HepG2 (cell line): Measurements from ENCODE around the gene ZNF584. TPM values are rescaled to one million over a fixed set of nuclear protein-coding genes. Genes with fewer than 3 reads are reported as not detected.

Source experiments
- AHR ChIP-seq: IDR thresholded peaks from 2 replicates; pipeline ENCODE4 v1.6.1; 2018; ENCODE audit warnings: missing genetic modification reagents, missing compliant biosample characterization
- EP300 ChIP-seq, 3 experiments: sonication (generic) in 1 of 3; formaldehyde crosslinking in 1 of 3; IDR thresholded peaks; 2 replicates each; pipeline versions ENCODE4 v1.5.1 to v1.6.1; 2011 to 2020; ENCODE audit warnings: low read depth in 2 of 3, low read length in 2 of 3, borderline replicate concordance in 1 of 3, improper control_type of control experiment in 1 of 3, mild to moderate bottlenecking in 1 of 3, missing genetic modification reagents in 1 of 3, moderate library complexity in 1 of 3
- HNRNPL ChIP-seq: fragments of 200-400 bp; formaldehyde crosslinking; IDR thresholded peaks from 2 replicates; pipeline ENCODE4 v1.6.1; 2017; ENCODE audit warnings: mild to moderate bottlenecking, low read depth, low read length
- JUNB ChIP-seq: sonication (generic); formaldehyde crosslinking; IDR thresholded peaks from 2 replicates; pipeline ENCODE4 v1.8.0; 2022; ENCODE audit warnings: missing genetic modification reagents, mild to moderate bottlenecking, borderline replicate concordance
- MTA1 ChIP-seq: sonication (generic); formaldehyde crosslinking; IDR thresholded peaks from 2 replicates; pipeline ENCODE4 v1.4.0; 2020; ENCODE audit warnings: missing genetic modification reagents, mild to moderate bottlenecking, borderline replicate concordance
- NONO ChIP-seq, 2 experiments: fragments of 450-650 bp in 1 of 2; sonication (generic) in 1 of 2; formaldehyde crosslinking in 1 of 2; IDR thresholded peaks in 1 of 2; conservative IDR thresholded peaks in 1 of 2; 2 replicates each; pipeline versions ENCODE4 v1.6.1 to v1.8.0; 2017 to 2022; ENCODE audit warnings: mild to moderate bottlenecking in 1 of 2, missing genetic modification reagents in 1 of 2, moderate library complexity in 1 of 2
- SETDB1 ChIP-seq: sonication (generic); formaldehyde crosslinking; IDR thresholded peaks from 2 replicates; pipeline ENCODE4 v1.5.1; 2020; ENCODE audit warnings: missing genetic modification reagents, mild to moderate bottlenecking, borderline replicate concordance
- TSC22D2 ChIP-seq: sonication (generic); formaldehyde crosslinking; IDR thresholded peaks from 2 replicates; pipeline ENCODE4 v1.5.1; 2020; ENCODE audit warnings: missing genetic modification reagents, mild to moderate bottlenecking, borderline replicate concordance
- ZNF225 ChIP-seq: sonication (generic); formaldehyde crosslinking; IDR thresholded peaks from 2 replicates; pipeline ENCODE4 v1.4.0; 2020; ENCODE audit warnings: mild to moderate bottlenecking, missing genetic modification reagents
- ZNF260 ChIP-seq: sonication (generic); formaldehyde crosslinking; IDR thresholded peaks from 2 replicates; pipeline ENCODE4 v1.4.0; 2020; ENCODE audit warnings: missing genetic modification reagents, low read depth, mild to moderate bottlenecking, borderline replicate concordance
- ZNF337 ChIP-seq: sonication (generic); formaldehyde crosslinking; IDR thresholded peaks from 2 replicates; pipeline ENCODE4 v1.5.1; 2020; ENCODE audit warnings: missing genetic modification reagents, low read depth, mild to moderate bottlenecking, borderline replicate concordance
- ZNF552 ChIP-seq: sonication (generic); formaldehyde crosslinking; IDR thresholded peaks from 2 replicates; pipeline ENCODE4 v1.9.0; 2022; ENCODE audit warnings: missing genetic modification reagents, mild to moderate bottlenecking, borderline replicate concordance
- ZSCAN22 ChIP-seq: sonication (generic); formaldehyde crosslinking; IDR thresholded peaks from 2 replicates; pipeline ENCODE4 v1.4.0; 2020; ENCODE audit warnings: mild to moderate bottlenecking, missing genetic modification reagents
- polyA plus RNA-seq, 8 experiments: library from polyadenylated mRNA; depleted of rRNA in 3 of 8; stranded (reverse) in 7 of 8; unstranded in 1 of 8; fragments of >200 nt; fragmentation: Illumina TruSeq in 4 of 8; extraction: Trizol in 4 of 8; gene quantifications; 2 replicates each; pipeline versions ENCODE4 v1.2.1 to v1.2.3, GENCODE V29; 2011 to 2016; ENCODE audit warnings: low read depth in 4 of 8, missing spikeins in 1 of 8, mixed read lengths in 1 of 8; ENCODE audit not compliant: insufficient read depth in 1 of 8
- total RNA-seq, 5 experiments: library from RNA; depleted of rRNA; stranded (reverse); fragments of >200 nt; fragmentation: Illumina TruSeq; extraction: Trizol; gene quantifications; 2 replicates each; pipeline ENCODE4 v1.2.3, GENCODE V29; 2016; ENCODE audit warnings: low read depth in 1 of 5
- TF ChIP-seq, protein P1 (sequence below): sonication (generic); formaldehyde crosslinking; IDR thresholded peaks from 2 replicates; pipeline ENCODE4 v1.5.0; 2020; ENCODE audit warnings: mild to moderate bottlenecking, missing genetic modification reagents
- TF ChIP-seq, protein P2 (sequence below): IDR thresholded peaks from 2 replicates; pipeline ENCODE4 v1.6.1; 2016; ENCODE audit warnings: mild to moderate bottlenecking, missing biosample characterization, missing genetic modification reagents
- TF ChIP-seq, protein P3 (sequence below): sonication (generic); formaldehyde crosslinking; conservative IDR thresholded peaks from 2 replicates; pipeline ENCODE4 v1.8.0; 2022; ENCODE audit warnings: mild to moderate bottlenecking, moderate library complexity, missing genetic modification reagents
- TF ChIP-seq, protein P4 (sequence below): sonication (generic); formaldehyde crosslinking; IDR thresholded peaks from 2 replicates; pipeline ENCODE4 v1.4.0; 2020; ENCODE audit warnings: mild to moderate bottlenecking, missing genetic modification reagents
- TF ChIP-seq, protein P5 (sequence below): sonication (generic); formaldehyde crosslinking; IDR thresholded peaks from 2 replicates; pipeline ENCODE4 v1.4.0; 2020; ENCODE audit warnings: missing genetic modification reagents

Gene ZNF584
- total and polyA plus RNA-seq, 2 of the 13 experiments (the other 11 are each of a cell fraction or from before 2014, with no cell fraction given): 2.4 to 7.0 TPM

DNA sequence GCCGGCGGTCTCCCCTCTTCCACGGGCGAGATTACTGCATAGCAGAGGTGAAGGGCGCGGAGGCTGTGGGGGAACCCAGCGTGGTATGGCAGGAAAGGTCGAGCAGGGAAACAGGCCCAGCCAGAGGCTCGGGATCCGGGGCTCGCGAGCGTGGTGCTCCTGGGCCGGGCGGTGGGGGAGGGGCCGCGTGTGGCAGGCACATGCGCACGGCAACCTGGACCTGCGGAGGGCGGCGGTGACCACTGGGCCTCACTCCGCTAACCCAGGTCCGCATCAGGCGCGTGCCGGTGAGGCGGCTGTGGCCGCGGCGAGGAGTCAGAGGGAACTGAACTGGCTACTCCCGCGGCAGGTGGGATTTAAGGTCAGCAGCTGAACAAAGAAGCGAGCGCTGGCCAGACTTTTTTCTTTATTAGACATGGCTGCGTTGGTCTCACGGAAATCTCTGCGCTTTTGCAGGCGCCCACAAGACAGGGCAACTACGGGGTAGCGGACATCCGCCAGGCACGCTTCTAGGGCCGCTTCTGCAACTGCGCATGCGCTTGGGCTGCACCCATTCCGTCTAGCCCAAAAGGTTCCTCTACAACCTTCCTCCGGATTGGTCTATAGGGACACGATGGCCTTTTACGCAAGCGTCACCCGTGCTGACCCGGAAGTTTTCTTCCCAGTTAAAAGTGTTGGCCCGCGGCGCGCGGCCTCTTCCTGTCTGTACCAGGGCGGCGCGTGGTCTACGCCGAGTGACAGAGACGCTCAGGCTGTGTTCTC is 21.7 kb upstream of the ZNF584 start, which contains the start of gene RPS5 (continued):
- TF ChIP-seq ZNF552 (CRISPR knock-in tag) (no peak), MTA1 (CRISPR knock-in tag) (peak; percentile 35; the same call in 1 of the 2 replicates), TSC22D2 (peak; percentile 5; the same call in 1 of the 2 replicates), HNRNPL (0 out of 2 replicates have a peak, but pooled peaks have one; percentile 46), ZSCAN22 (no peak), JUNB (CRISPR knock-in tag) (no peak), NONO (IDR thresholded peaks at IDR 0.05) (no peak), NONO (CRISPR knock-in tag; conservative IDR thresholded peaks at IDR 0.05) (peak; percentile 81), SETDB1 (no peak), EP300 (IDR thresholded peaks at IDR 0.05; ENCODE audit: low read depth in 2 of 2, low read length in 2 of 2) (no peak), EP300 (CRISPR knock-in tag; IDR thresholded peaks at IDR 0.05; ENCODE audit: borderline replicate concordance) (no peak), AHR (CRISPR knock-in tag) (no peak; the same call in 1 of the 2 replicates), ZNF225 (peak; percentile 86; the same call in 1 of the 2 replicates), ZNF260 (CRISPR knock-in tag) (no peak), ZNF337 (CRISPR knock-in tag) (no peak)
- TF ChIP-seq, protein P1, sequence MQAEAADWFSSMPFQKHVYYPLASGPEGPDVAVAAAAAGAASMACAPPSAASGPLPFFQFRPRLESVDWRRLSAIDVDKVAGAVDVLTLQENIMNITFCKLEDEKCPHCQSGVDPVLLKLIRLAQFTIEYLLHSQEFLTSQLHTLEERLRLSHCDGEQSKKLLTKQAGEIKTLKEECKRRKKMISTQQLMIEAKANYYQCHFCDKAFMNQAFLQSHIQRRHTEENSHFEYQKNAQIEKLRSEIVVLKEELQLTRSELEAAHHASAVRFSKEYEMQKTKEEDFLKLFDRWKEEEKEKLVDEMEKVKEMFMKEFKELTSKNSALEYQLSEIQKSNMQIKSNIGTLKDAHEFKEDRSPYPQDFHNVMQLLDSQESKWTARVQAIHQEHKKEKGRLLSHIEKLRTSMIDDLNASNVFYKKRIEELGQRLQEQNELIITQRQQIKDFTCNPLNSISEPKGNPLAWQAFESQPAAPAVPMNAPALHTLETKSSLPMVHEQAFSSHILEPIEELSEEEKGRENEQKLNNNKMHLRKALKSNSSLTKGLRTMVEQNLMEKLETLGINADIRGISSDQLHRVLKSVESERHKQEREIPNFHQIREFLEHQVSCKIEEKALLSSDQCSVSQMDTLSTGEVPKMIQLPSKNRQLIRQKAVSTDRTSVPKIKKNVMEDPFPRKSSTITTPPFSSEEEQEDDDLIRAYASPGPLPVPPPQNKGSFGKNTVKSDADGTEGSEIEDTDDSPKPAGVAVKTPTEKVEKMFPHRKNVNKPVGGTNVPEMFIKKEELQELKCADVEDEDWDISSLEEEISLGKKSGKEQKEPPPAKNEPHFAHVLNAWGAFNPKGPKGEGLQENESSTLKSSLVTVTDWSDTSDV (CRISPR knock-in tag): peak; percentile 47; the same call in 1 of the 2 replicates
- TF ChIP-seq, protein P2, sequence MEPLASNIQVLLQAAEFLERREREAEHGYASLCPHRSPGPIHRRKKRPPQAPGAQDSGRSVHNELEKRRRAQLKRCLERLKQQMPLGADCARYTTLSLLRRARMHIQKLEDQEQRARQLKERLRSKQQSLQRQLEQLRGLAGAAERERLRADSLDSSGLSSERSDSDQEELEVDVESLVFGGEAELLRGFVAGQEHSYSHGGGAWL: peak; percentile 41
- TF ChIP-seq, protein P3, sequence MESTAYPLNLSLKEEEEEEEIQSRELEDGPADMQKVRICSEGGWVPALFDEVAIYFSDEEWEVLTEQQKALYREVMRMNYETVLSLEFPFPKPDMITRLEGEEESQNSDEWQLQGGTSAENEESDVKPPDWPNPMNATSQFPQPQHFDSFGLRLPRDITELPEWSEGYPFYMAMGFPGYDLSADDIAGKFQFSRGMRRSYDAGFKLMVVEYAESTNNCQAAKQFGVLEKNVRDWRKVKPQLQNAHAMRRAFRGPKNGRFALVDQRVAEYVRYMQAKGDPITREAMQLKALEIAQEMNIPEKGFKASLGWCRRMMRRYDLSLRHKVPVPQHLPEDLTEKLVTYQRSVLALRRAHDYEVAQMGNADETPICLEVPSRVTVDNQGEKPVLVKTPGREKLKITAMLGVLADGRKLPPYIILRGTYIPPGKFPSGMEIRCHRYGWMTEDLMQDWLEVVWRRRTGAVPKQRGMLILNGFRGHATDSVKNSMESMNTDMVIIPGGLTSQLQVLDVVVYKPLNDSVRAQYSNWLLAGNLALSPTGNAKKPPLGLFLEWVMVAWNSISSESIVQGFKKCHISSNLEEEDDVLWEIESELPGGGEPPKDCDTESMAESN (CRISPR knock-in tag): peak; percentile 78
- TF ChIP-seq, protein P4, sequence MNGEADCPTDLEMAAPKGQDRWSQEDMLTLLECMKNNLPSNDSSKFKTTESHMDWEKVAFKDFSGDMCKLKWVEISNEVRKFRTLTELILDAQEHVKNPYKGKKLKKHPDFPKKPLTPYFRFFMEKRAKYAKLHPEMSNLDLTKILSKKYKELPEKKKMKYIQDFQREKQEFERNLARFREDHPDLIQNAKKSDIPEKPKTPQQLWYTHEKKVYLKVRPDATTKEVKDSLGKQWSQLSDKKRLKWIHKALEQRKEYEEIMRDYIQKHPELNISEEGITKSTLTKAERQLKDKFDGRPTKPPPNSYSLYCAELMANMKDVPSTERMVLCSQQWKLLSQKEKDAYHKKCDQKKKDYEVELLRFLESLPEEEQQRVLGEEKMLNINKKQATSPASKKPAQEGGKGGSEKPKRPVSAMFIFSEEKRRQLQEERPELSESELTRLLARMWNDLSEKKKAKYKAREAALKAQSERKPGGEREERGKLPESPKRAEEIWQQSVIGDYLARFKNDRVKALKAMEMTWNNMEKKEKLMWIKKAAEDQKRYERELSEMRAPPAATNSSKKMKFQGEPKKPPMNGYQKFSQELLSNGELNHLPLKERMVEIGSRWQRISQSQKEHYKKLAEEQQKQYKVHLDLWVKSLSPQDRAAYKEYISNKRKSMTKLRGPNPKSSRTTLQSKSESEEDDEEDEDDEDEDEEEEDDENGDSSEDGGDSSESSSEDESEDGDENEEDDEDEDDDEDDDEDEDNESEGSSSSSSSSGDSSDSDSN (CRISPR knock-in tag): peak; percentile 90
- TF ChIP-seq, protein P5, sequence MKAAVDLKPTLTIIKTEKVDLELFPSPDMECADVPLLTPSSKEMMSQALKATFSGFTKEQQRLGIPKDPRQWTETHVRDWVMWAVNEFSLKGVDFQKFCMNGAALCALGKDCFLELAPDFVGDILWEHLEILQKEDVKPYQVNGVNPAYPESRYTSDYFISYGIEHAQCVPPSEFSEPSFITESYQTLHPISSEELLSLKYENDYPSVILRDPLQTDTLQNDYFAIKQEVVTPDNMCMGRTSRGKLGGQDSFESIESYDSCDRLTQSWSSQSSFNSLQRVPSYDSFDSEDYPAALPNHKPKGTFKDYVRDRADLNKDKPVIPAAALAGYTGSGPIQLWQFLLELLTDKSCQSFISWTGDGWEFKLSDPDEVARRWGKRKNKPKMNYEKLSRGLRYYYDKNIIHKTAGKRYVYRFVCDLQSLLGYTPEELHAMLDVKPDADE (CRISPR knock-in tag): no peak
